Left ventricle myocardium inferior (tissue), 1 donor: Measurements from ENCODE around the gene SGTB. TPM values are rescaled to one million over a fixed set of nuclear protein-coding genes. Genes with fewer than 3 reads are reported as not detected.

Source experiments
- DNase-seq: peaks from one replicate; pipeline ENCODE4 v3.0.0-alpha.2; 2020
- H3K27ac ChIP-seq: fragments of 200-600 bp; replicated peaks from 2 replicates; pipeline ENCODE4 v1.8.0; 2021
- H3K27me3 ChIP-seq: fragments of 200-600 bp; 2 replicates; pipeline ENCODE4 v1.8.0; 2021; ENCODE audit warnings: low read depth
- H3K36me3 ChIP-seq: fragments of 200-600 bp; 2 replicates; pipeline ENCODE4 v1.8.0; 2021
- H3K4me1 ChIP-seq: fragments of 200-600 bp; 2 replicates; pipeline ENCODE4 v1.8.0; 2021
- H3K4me3 ChIP-seq: fragments of 200-600 bp; 2 replicates; pipeline ENCODE4 v1.8.0; 2021; ENCODE audit warnings: mild to moderate bottlenecking, moderate library complexity
- H3K9me3 ChIP-seq: fragments of 200-600 bp; replicated peaks from 2 replicates; pipeline ENCODE4 v1.8.0; 2021
- CTCF ChIP-seq: fragments of 200-600 bp; IDR thresholded peaks from 2 replicates; pipeline ENCODE4 v1.8.0; 2021; ENCODE audit warnings: antibody characterized with exemption, mild to moderate bottlenecking, borderline replicate concordance
- intact Hi-C: fragments of 100-400 bp; cut with micrococcal nuclease; formaldehyde crosslinking; loops from one replicate; pipeline ENCODE4 v1.11.0; 2022
- total RNA-seq: library from RNA; stranded (reverse); fragmentation: NEBNext Ultra II Directional; extraction: Animal tissue kit (Norgen Biotek cat#: 25700); gene quantifications from one replicate; pipeline ENCODE4 v1.2.1, GENCODE V29; 2021
- donor health status: DM: no; HTN: yes; CAD: no; lungs with severe emphysema.

Gene SGTB
- total RNA-seq, 1 donor from 2014 or later: 7.1 TPM

GRCh38 chr5:65668696-65669095, 53.2 kb downstream of the SGTB start:
- H3K4me1 ChIP-seq: peaks cover 5% of the 10 kb centered on the region
- intact Hi-C loops: no loop called here
- H3K9me3 ChIP-seq: no peaks in the 10 kb centered on the region
- no peaks in the 10 kb centered on the region for H3K27me3 ChIP-seq
- no peak for DNase-seq
- H3K36me3 ChIP-seq: peaks cover 31% of the 10 kb centered on the region
- H3K4me3 ChIP-seq: no peak overlapping the region
- no peak overlapping the region for H3K27ac ChIP-seq
- no peak for TF ChIP-seq CTCF

GRCh38 chr5:65663804-65664521, 57.9 kb downstream of the SGTB start:
- Histone ChIP-seq H3K27me3 (no peaks in the 10 kb centered on the region), H3K4me3 (no peak overlapping the region), H3K36me3 (peaks cover 41% of the 10 kb centered on the region), H3K27ac (no peak overlapping the region), H3K9me3 (no peaks in the 10 kb centered on the region), H3K4me1 (peaks cover 11% of the 10 kb centered on the region)
- TF ChIP-seq CTCF: peak; percentile 51
- intact Hi-C loops: no loop called here
- DNase-seq: no peak

- TF ChIP-seq CTCF: no peak
- Histone ChIP-seq H3K4me3 (no peak overlapping the region), H3K4me1 (no peaks in the 10 kb centered on the region), H3K9me3 (no peaks in the 10 kb centered on the region), H3K27me3 (no peaks in the 10 kb centered on the region), H3K27ac (no peak overlapping the region), H3K36me3 (peaks cover 53% of the 10 kb centered on the region)
- no peak for DNase-seq
- intact Hi-C loops: no loop called here
These were observed 67.2 kb downstream of the SGTB start for GRCh38 chr5:65654713-65655112.

- no peaks in the 10 kb centered on the region for H3K9me3 ChIP-seq
These were observed 70.8 kb downstream of the SGTB start for GRCh38 chr5:65651144-65651543.

GRCh38 chr5:65647941-65648340, 74.0 kb downstream of the SGTB start:
- Histone ChIP-seq H3K27me3 (no peaks in the 10 kb centered on the region), H3K4me1 (no peaks in the 10 kb centered on the region), H3K36me3 (peaks cover 62% of the 10 kb centered on the region), H3K9me3 (no peaks in the 10 kb centered on the region), H3K4me3 (no peak overlapping the region), H3K27ac (no peak overlapping the region)
- TF ChIP-seq CTCF: no peak
- intact Hi-C loops: no loop called here
- DNase-seq: no peak

More at GRCh38 chr5:65651144-65651543, 70.8 kb downstream of the SGTB start:
- no peak overlapping the region for H3K27ac ChIP-seq
- intact Hi-C loops: no loop called here
- H3K4me1 ChIP-seq: no peaks in the 10 kb centered on the region
- no peak overlapping the region for H3K4me3 ChIP-seq
- no peak for DNase-seq
- peaks cover 64% of the 10 kb centered on the region for H3K36me3 ChIP-seq
- H3K27me3 ChIP-seq: no peaks in the 10 kb centered on the region
- TF ChIP-seq CTCF: no peak
